ENCODE data around the gene DCLRE1B. TPM values are rescaled to one million over a fixed set of nuclear protein-coding genes. Genes with fewer than 3 reads are reported as not detected.

Gene DCLRE1B
- total and polyA plus RNA-seq, 9 of the 15 experiments (the other 6 are each of a cell fraction or from before 2014, with no cell fraction given), result 10.6 to 28.8 (median 17.2) TPM

- TF ChIP-seq KDM5B (IDR thresholded peaks at IDR 0.05; ENCODE audit: insufficient replicate concordance, low read depth, low read length), result no peak
- TF ChIP-seq NFIC (IDR thresholded peaks at IDR 0.05), result no peak; the same call in 1 of the 2 replicates
- no peak for TF ChIP-seq ZNF277 (CRISPR knock-in tag; IDR thresholded peaks at IDR 0.05; ENCODE audit: borderline replicate concordance)
- no peak for TF ChIP-seq ATF6 (CRISPR knock-in tag; IDR thresholded peaks at IDR 0.05)
- peak; percentile 3; the same call in 1 of the 2 replicates for TF ChIP-seq DIDO1 (tag; IDR thresholded peaks at IDR 0.05; ENCODE audit: low read depth)
- TF ChIP-seq SMARCE1 (IDR thresholded peaks at IDR 0.05), result no peak; the same call in 1 of the 2 replicates
- TF ChIP-seq ZNF518B (CRISPR knock-in tag; IDR thresholded peaks at IDR 0.05), result no peak
- no peak for TF ChIP-seq ZNF408 (CRISPR knock-in tag; IDR thresholded peaks at IDR 0.05; ENCODE audit: low read depth)
- no peak for TF ChIP-seq ZNF699 (CRISPR knock-in tag; IDR thresholded peaks at IDR 0.05; ENCODE audit: insufficient replicate concordance)
- TF ChIP-seq OTX1 (CRISPR knock-in tag; IDR thresholded peaks at IDR 0.05), result no peak
- TF ChIP-seq TRIM28 (IDR thresholded peaks at IDR 0.05), result no peak; the same call in 1 of the 2 replicates
Measured at GRCh38 chr1:113905435-113905861, 322 bp downstream of the DCLRE1B start (continued).

Measured in K562 (cell line).